Endodermal cell (in vitro differentiated cells): ENCODE measurements around the gene PSG4. TPM values are rescaled to one million over a fixed set of nuclear protein-coding genes. Genes with fewer than 3 reads are reported as not detected.
"Not testable (repeated sequence)": the region's sequence is repeated elsewhere in the genome, so short reads cannot be mapped to it uniquely, and the experiment has no call there.

Experiments used
- DNase-seq: peaks from one replicate; pipeline ENCODE4 v3.0.0-alpha.2; 2017
- H3K27ac ChIP-seq: 2 replicates; pipeline ENCODE4 v1.5.1; 2013; ENCODE audit warnings: mild to moderate bottlenecking, low read depth, low read length, moderate library complexity
- H3K27me3 ChIP-seq: 2 replicates; pipeline ENCODE4 v1.6.1; 2013; ENCODE audit warnings: mild to moderate bottlenecking, low read length, moderate library complexity; ENCODE audit not compliant: insufficient read depth, control insufficient read depth, poor library complexity, severe bottlenecking
- H3K36me3 ChIP-seq: 2 replicates; pipeline ENCODE4 v1.7.0; 2013; ENCODE audit warnings: mild to moderate bottlenecking, low read length, moderate library complexity; ENCODE audit not compliant: control insufficient read depth, insufficient read depth
- H3K4me1 ChIP-seq: one replicate; pipeline ENCODE4 v1.7.0; 2013; ENCODE audit warnings: low read length; ENCODE audit not compliant: control insufficient read depth, insufficient read depth
- H3K4me3 ChIP-seq: 2 replicates; pipeline ENCODE4 v1.5.1; 2013; ENCODE audit warnings: mild to moderate bottlenecking, low read length, moderate library complexity
- H3K9ac ChIP-seq: 2 replicates; pipeline ENCODE4 v1.6.1; 2013; ENCODE audit warnings: mild to moderate bottlenecking, low read length, moderate library complexity; ENCODE audit not compliant: poor library complexity, severe bottlenecking; ENCODE audit errors: extremely low read depth
- H3K9me3 ChIP-seq: 2 replicates; pipeline ENCODE4 v1.6.1; 2013; ENCODE audit warnings: mild to moderate bottlenecking, low read length, moderate library complexity; ENCODE audit not compliant: control insufficient read depth
- H3K27ac Mint-ChIP-seq: 2 replicates; pipeline ENCODE4 v1.8.0; 2020; ENCODE audit warnings: mixed read lengths
- H3K27me3 Mint-ChIP-seq: 2 replicates; pipeline ENCODE4 v1.8.0; 2021; ENCODE audit warnings: mild to moderate bottlenecking, mixed read lengths; ENCODE audit not compliant: insufficient read depth
- H3K36me3 Mint-ChIP-seq: 2 replicates; pipeline ENCODE4 v1.8.0; 2020; ENCODE audit warnings: low read depth, mixed read lengths
- H3K4me1 Mint-ChIP-seq: 2 replicates; pipeline ENCODE4 v1.8.0; 2020; ENCODE audit warnings: mixed read lengths
- H3K4me3 Mint-ChIP-seq: 2 replicates; pipeline ENCODE4 v1.8.0; 2020; ENCODE audit warnings: mild to moderate bottlenecking, moderate library complexity, mixed read lengths
- H3K9me3 Mint-ChIP-seq: 2 replicates; pipeline ENCODE4 v1.8.0; 2020; ENCODE audit warnings: mild to moderate bottlenecking, mixed read lengths
- CTCF ChIP-seq: fragments of 200-600 bp; sonication (generic); conservative IDR thresholded peaks from 2 replicates; pipeline ENCODE4 v1.5.0; 2021; ENCODE audit warnings: antibody characterized with exemption, mild to moderate bottlenecking
- WGBS, 2 experiments: methylation state at CpG; one replicate each; pipeline versions ENCODE4 v1.1.5 to v1.1.7; 2013; ENCODE audit warnings: missing lambda C conversion rate in 2 of 2, mixed read lengths in 1 of 2; ENCODE audit not compliant: insufficient coverage in 1 of 2, insufficient read length in 1 of 2; 5-methylcytosine and 5-hydroxymethylcytosine counted together
- total RNA-seq, 2 donors: library from RNA; stranded (reverse); fragmentation: NEBNext Ultra II Directional in 1 of 2; extraction: Animal tissue kit (Norgen Biotek cat#: 25700) in 1 of 2; gene quantifications; 2 replicates in 1 of 2; 3 replicates in 1 of 2; pipeline ENCODE4 v1.2.1, GENCODE V29; 2021

Gene PSG4
- total RNA-seq, 2 donors from 2014 or later: not detected

GRCh38 chr19:43152214-43152613 lies 53.2 kb downstream of the PSG4 start:
- DNase-seq: no peak
- Mint-ChIP-seq H3K27ac (no peak overlapping the region), H3K4me1 (no peaks in the 10 kb centered on the region), H3K9me3 (peaks cover 87% of the 10 kb centered on the region), H3K36me3 (no peaks in the 10 kb centered on the region), H3K27me3 (no peaks in the 10 kb centered on the region), H3K4me3 (no peak overlapping the region)
- Histone ChIP-seq H3K27me3 (no peaks in the 10 kb centered on the region), H3K36me3 (no peaks in the 10 kb centered on the region), H3K4me1 (no peaks in the 10 kb centered on the region), H3K9me3 (no peaks in the 10 kb centered on the region), H3K27ac (no peak overlapping the region), H3K4me3 (no peak overlapping the region), H3K9ac (no peak overlapping the region)
- WGBS, 2 experiments: 90 to 93% methylated on average over 2 to 4 of the region's 4 CpGs
- TF ChIP-seq CTCF: no peak

- H3K36me3 Mint-ChIP-seq, H3K27ac Mint-ChIP-seq, H3K4me3 Mint-ChIP-seq, H3K27ac ChIP-seq, H3K9me3 ChIP-seq, H3K4me1 Mint-ChIP-seq, H3K36me3 ChIP-seq, DNase-seq, H3K27me3 ChIP-seq, H3K9ac ChIP-seq, H3K27me3 Mint-ChIP-seq, H3K4me1 ChIP-seq, H3K4me3 ChIP-seq: not testable (repeated sequence)
- WGBS, 2 experiments: 81 to 85% methylated on average over 4 to 7 of the region's 7 CpGs
- peaks cover 90% of the 10 kb centered on the region for H3K9me3 Mint-ChIP-seq
Observed at GRCh38 chr19:43149788-43150187, 55.6 kb downstream of the PSG4 start.

- Histone ChIP-seq H3K36me3 (no peaks in the 10 kb centered on the region), H3K27me3 (no peaks in the 10 kb centered on the region), H3K4me1 (no peaks in the 10 kb centered on the region), H3K27ac (no peak overlapping the region), H3K9me3 (no peaks in the 10 kb centered on the region), H3K4me3 (no peak overlapping the region), H3K9ac (no peak overlapping the region)
- no peaks in the 10 kb centered on the region for H3K36me3 Mint-ChIP-seq
- H3K9me3 Mint-ChIP-seq: peaks cover 90% of the 10 kb centered on the region
- no peak overlapping the region for H3K4me3 Mint-ChIP-seq
- H3K27me3 Mint-ChIP-seq: no peaks in the 10 kb centered on the region
- H3K27ac Mint-ChIP-seq: no peak overlapping the region
- WGBS, 2 experiments: 100% methylated on average over 1 of the region's 1 CpG; no CpG with 5 or more reads in 1 of the 2 experiments
- no peaks in the 10 kb centered on the region for H3K4me1 Mint-ChIP-seq
- no peak for DNase-seq
- no peak for TF ChIP-seq CTCF
Observed at GRCh38 chr19:43148233-43148632, 57.2 kb downstream of the PSG4 start.

Other genes starting within 250 kb of the PSG4 start
- not detected for gene PSG11, start 179.2 kb downstream of the PSG4 start, total RNA-seq
- gene PSG2, start 122.9 kb downstream of the PSG4 start, total RNA-seq: not detected
- gene PSG5, start 19.1 kb downstream of the PSG4 start, total RNA-seq: not detected
- gene PSG9, start 63.9 kb upstream of the PSG4 start, total RNA-seq: not detected
- 1 to 10 TPM; 3.0 to 6.0 TPM for gene CD177, start 148.0 kb upstream of the PSG4 start, total RNA-seq
- gene TEX101, start 209.3 kb upstream of the PSG4 start, total RNA-seq: under 1 TPM in 1 of 2 donors, not detected in 1; 0.59 TPM